Measurements from ENCODE around the gene TSFM. TPM values are rescaled to one million over a fixed set of nuclear protein-coding genes. Genes with fewer than 3 reads are reported as not detected.

The TSFM gene
- total and polyA plus RNA-seq, 2 of the 13 experiments (the other 11 are each of a cell fraction or from before 2014, with no cell fraction given) = 29.8 to 68.3 TPM

GRCh38 chr12:57813971-57814772, 31.6 kb downstream of the TSFM start:
- in situ Hi-C loops (cut with HindIII; ENCODE audit: extremely low pct_ligation_motif_present, low pct_unique_long_range_greater_than_20kb) = no loop called here
- peak; percentile 67 for DNase-seq (ENCODE audit: low spot score)
- CTCF ChIA-PET (ENCODE audit: low intra/inter-chr PET ratio, low total read pairs) = interaction anchor here (0.7 to 1.3 kb wide), 2 partner anchors 11 to 91 kb away, joined by 4 read pairs; no protein-coding TSS in a partner anchor
- TF ChIP-seq ZNF33A (CRISPR knock-in tag; IDR thresholded peaks at IDR 0.05; ENCODE audit: borderline replicate concordance) = no peak
- no peak for TF ChIP-seq PCBP1 (IDR thresholded peaks at IDR 0.05; ENCODE audit: borderline replicate concordance, low read depth, low read length)
- TF ChIP-seq TEF (CRISPR knock-in tag; IDR thresholded peaks at IDR 0.05) = no peak
- TF ChIP-seq ZNF629 (CRISPR knock-in tag; conservative IDR thresholded peaks at IDR 0.05) = no peak
- TF ChIP-seq ZSCAN30 (CRISPR knock-in tag; IDR thresholded peaks at IDR 0.05) = no peak
- 0 out of 2 replicates have a peak, but pooled peaks have one; percentile 43 for TF ChIP-seq ZNF614 (CRISPR knock-in tag; IDR thresholded peaks at IDR 0.05; ENCODE audit: borderline replicate concordance)
- no peak for TF ChIP-seq ZSCAN9 (CRISPR knock-in tag; IDR thresholded peaks at IDR 0.05; ENCODE audit: borderline replicate concordance)
- peak; percentile 13; the same call in 1 of the 2 replicates for TF ChIP-seq HNF1B (CRISPR knock-in tag; IDR thresholded peaks at IDR 0.05)
- no peak for TF ChIP-seq ZNF30 (CRISPR knock-in tag; IDR thresholded peaks at IDR 0.05)
- TF ChIP-seq HOXA7 (CRISPR knock-in tag; IDR thresholded peaks at IDR 0.05) = no peak
- TF ChIP-seq ELF4 (CRISPR knock-in tag; IDR thresholded peaks at IDR 0.05; ENCODE audit: borderline replicate concordance) = no peak
- TF ChIP-seq ZNF10 (CRISPR knock-in tag; IDR thresholded peaks at IDR 0.05; ENCODE audit: borderline replicate concordance, low read depth) = no peak
- peak; percentile 62 for TF ChIP-seq HOXA3 (CRISPR knock-in tag; IDR thresholded peaks at IDR 0.05)
- no peak for TF ChIP-seq RCOR2 (CRISPR knock-in tag; IDR thresholded peaks at IDR 0.05)
- TF ChIP-seq FOXM1 (CRISPR knock-in tag; IDR thresholded peaks at IDR 0.05) = no peak
- TF ChIP-seq ZBTB1 (CRISPR knock-in tag; IDR thresholded peaks at IDR 0.05; ENCODE audit: borderline replicate concordance) = no peak
- no peak for TF ChIP-seq ZNF577 (CRISPR knock-in tag; IDR thresholded peaks at IDR 0.05; ENCODE audit: borderline replicate concordance, low read depth)
- TF ChIP-seq IKZF1 (IDR thresholded peaks at IDR 0.05) = no peak
- TF ChIP-seq ZNF512B (CRISPR knock-in tag; IDR thresholded peaks at IDR 0.05; ENCODE audit: borderline replicate concordance) = no peak
- no peak for TF ChIP-seq CENPX (CRISPR knock-in tag; IDR thresholded peaks at IDR 0.05)

More at GRCh38 chr12:57813971-57814772, 31.6 kb downstream of the TSFM start:
- H3K9ac ChIP-seq (ENCODE audit: insufficient read depth, low read depth, low read length) = peak overlapping the region; percentile 33
- peak overlapping the region; percentile 70 for H3K4me2 ChIP-seq (ENCODE audit: low read depth, low read length)
- no peak overlapping the region for H2AFZ ChIP-seq (ENCODE audit: low read length)
- ATAC-seq (peak; percentile 82), FAIRE-seq (peak; percentile 83)
- BruUV-seq (replicated peaks) = no TSS peak
- no peaks in the 10 kb centered on the region for H3K27me3 ChIP-seq (ENCODE audit: control insufficient read depth in 1 of 2, insufficient read depth in 2 of 2, low read length in 2 of 2)
- peaks cover 71% of the 10 kb centered on the region for H3K4me1 ChIP-seq (ENCODE audit: insufficient read depth, low read length)
- no peaks in the 10 kb centered on the region for H4K20me1 ChIP-seq (ENCODE audit: insufficient read depth, low read length)
- POLR2A ChIA-PET = interaction anchor here (1.0 to 1.9 kb wide), 3 partner anchors 30 to 42 kb away, joined by 3 to 6 read pairs (median 3); partner anchors contain the start of genes EEF1AKMT3, METTL1 and TSFM
- intact Hi-C loops (cut with micrococcal nuclease; ENCODE audit: unreplicated experiment) = no loop called here
- WGBS (ENCODE audit: low lambda C conversion rate) = 37% methylated on average over 17 of the region's 17 CpGs
- H3K9me3 ChIP-seq (ENCODE audit: low read length) = no peaks in the 10 kb centered on the region
- H3K79me2 ChIP-seq (ENCODE audit: insufficient read depth, low read length) = no peaks in the 10 kb centered on the region
- H3K36me3 ChIP-seq (replicated peaks in 1 of 2; ENCODE audit: control insufficient read depth in 1 of 2, insufficient read depth in 2 of 2, low read length in 2 of 2) = no peaks in the 10 kb centered on the region
- peak overlapping the region in 1 of 3 experiments; percentile 38; a peak in 2 of 6 replicates for H3K4me3 ChIP-seq (replicated peaks in 1 of 3; ENCODE audit: insufficient read depth in 1 of 3, low read depth in 2 of 3, low read length in 3 of 3)
- H3K27ac ChIP-seq (ENCODE audit: extremely low read length, insufficient read depth, low read length) = peak overlapping the region; percentile 65
